GM12878 (cell line): ENCODE results near the gene RSPH1.

ENCODE experiments used
- CREB1 ChIP-seq: IDR thresholded peaks from 2 replicates; pipeline ENCODE4 v1.6.1; 2012; ENCODE audit warnings: low read depth, mild to moderate bottlenecking, inconsistent platforms
- RB1 ChIP-seq: fragments of 450-650 bp; formaldehyde crosslinking; IDR thresholded peaks from 2 replicates; pipeline ENCODE4 v1.6.1; 2017; ENCODE audit warnings: mild to moderate bottlenecking, borderline replicate concordance
- YY1 ChIP-seq: IDR thresholded peaks from 2 replicates; pipeline ENCODE4 v1.6.1; 2011; ENCODE audit warnings: low read depth, mild to moderate bottlenecking, low read length

- TF ChIP-seq RB1 (no peak), YY1 (no peak), CREB1 (no peak)
These were observed 69.0 kb downstream of the RSPH1 start for GRCh38 chr21:42426876-42427480.
